ENCODE results near the gene TLDC2. TPM values are rescaled to one million over a fixed set of nuclear protein-coding genes. Genes with fewer than 3 reads are reported as not detected.
"Not testable (repeated sequence)": the region's sequence is repeated elsewhere in the genome, so short reads cannot be mapped to it uniquely, and the experiment has no call there.

The TLDC2 gene
- polyA plus RNA-seq, 3 donors, result not detected

DNA sequence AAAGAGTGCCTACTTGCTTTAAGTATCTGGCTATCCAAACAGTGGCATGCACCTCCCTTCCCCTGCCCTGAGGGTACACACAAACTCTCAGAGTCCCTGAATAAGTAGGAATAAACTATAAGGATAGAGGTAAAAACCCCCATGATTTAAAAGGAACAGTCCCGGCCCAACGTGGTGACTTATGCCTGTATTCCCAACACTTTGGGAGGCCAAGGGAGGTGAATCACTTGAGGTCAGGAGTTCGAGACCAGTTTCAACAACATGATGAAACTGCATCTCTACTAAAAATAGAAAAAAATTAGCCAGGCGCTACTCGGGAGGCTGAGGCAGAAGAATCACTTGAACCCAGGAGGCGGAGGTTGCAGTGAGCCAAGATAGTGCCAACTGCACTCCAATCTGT lies 53.4 kb downstream of the TLDC2 start:
- peaks cover 30 to 39% of the 10 kb centered on the region in 2 donors for H3K4me1 ChIP-seq (ENCODE audit: control insufficient read depth in 1 of 2, insufficient read depth in 2 of 2, low read length in 2 of 2)
- Mint-ChIP-seq H3K4me1 (peaks cover 47% of the 10 kb centered on the region), H3K27ac (peak overlapping the region; percentile 25 to 93 (median 78)), H3K4me3 (no peak overlapping the region), H3K9me3 (peaks cover 0 to 2% (median 0%) of the 10 kb centered on the region in 7 donors), H3K27me3 (ENCODE audit: low read depth in 3 of 3) (peaks cover 0 to 3% (median 0%) of the 10 kb centered on the region in 3 donors), H3K36me3 (peaks cover 82 to 97% of the 10 kb centered on the region in 2 donors)
- intact Hi-C loops (cut with micrococcal nuclease), result no loop called here
- no peak overlapping the region for H2AFZ ChIP-seq (ENCODE audit: insufficient read depth, low read depth, low read length, poor library complexity, severe bottlenecking)
- H3K27ac ChIP-seq (ENCODE audit: low read depth in 1 of 2, low read length in 2 of 2), result peak overlapping the region; percentile 8 to 73
- TF ChIP-seq, protein P1, sequence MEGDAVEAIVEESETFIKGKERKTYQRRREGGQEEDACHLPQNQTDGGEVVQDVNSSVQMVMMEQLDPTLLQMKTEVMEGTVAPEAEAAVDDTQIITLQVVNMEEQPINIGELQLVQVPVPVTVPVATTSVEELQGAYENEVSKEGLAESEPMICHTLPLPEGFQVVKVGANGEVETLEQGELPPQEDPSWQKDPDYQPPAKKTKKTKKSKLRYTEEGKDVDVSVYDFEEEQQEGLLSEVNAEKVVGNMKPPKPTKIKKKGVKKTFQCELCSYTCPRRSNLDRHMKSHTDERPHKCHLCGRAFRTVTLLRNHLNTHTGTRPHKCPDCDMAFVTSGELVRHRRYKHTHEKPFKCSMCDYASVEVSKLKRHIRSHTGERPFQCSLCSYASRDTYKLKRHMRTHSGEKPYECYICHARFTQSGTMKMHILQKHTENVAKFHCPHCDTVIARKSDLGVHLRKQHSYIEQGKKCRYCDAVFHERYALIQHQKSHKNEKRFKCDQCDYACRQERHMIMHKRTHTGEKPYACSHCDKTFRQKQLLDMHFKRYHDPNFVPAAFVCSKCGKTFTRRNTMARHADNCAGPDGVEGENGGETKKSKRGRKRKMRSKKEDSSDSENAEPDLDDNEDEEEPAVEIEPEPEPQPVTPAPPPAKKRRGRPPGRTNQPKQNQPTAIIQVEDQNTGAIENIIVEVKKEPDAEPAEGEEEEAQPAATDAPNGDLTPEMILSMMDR (IDR thresholded peaks at IDR 0.05), result no peak
- peaks cover 89 to 95% of the 10 kb centered on the region in 2 donors for H3K36me3 ChIP-seq (replicated peaks in 1 of 2; ENCODE audit: control insufficient read depth in 1 of 2, insufficient read depth in 2 of 2, low read length in 2 of 2)
- DNase-seq, result no peak
- peaks cover 99% of the 10 kb centered on the region for H3K79me2 ChIP-seq (ENCODE audit: insufficient read depth, low read length)
- no peak overlapping the region for H3K4me3 ChIP-seq (replicated peaks in 1 of 3; ENCODE audit: low read depth in 2 of 3, low read length in 3 of 3)
- H3K9ac ChIP-seq (ENCODE audit: insufficient read depth, low read length, poor library complexity, severe bottlenecking), result no peak overlapping the region
- H3K9me3 ChIP-seq (replicated peaks in 1 of 2; ENCODE audit: control insufficient read depth in 1 of 2, insufficient read depth in 1 of 2, low read length in 2 of 2), result no peaks in the 10 kb centered on the region
- H4K20me1 ChIP-seq (ENCODE audit: insufficient read depth, low read length), result peaks cover 100% of the 10 kb centered on the region
- no peaks in the 10 kb centered on the region for H3K27me3 ChIP-seq (ENCODE audit: control insufficient read depth in 2 of 2, insufficient read depth in 2 of 2, low read length in 2 of 2)
- 40% methylated on average over 1 of the region's 6 CpGs for WGBS (ENCODE audit: insufficient coverage)
- no peak overlapping the region for H3K4me2 ChIP-seq (replicated peaks; ENCODE audit: extremely low read depth, low read length, poor library complexity, severe bottlenecking)

DNA sequence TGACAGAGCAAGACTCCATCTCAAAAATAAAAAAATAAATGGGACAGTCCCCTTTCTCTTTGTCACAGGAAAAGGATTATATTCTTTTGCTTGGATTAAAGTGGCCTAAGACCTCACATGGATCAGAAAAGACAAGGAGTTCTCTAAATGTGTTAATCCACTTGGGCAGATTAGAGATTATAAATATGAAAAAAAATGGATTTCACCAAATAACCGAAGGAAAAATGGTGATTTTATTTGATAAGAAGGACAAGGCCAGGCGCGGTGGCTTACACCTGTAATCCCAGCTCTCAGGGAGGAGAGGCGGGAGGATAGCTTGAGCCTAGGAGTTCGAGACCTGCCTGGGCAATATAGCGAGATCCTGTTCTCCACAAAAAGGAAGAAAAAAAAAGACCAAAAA lies 53.8 kb downstream of the TLDC2 start:
- DNase-seq, result no peak
- WGBS (ENCODE audit: insufficient coverage), result 80% methylated on average over 1 of the region's 6 CpGs
- intact Hi-C loops (cut with micrococcal nuclease), result no loop called here
- Histone ChIP-seq H3K4me3 (replicated peaks in 1 of 3; ENCODE audit: low read depth in 2 of 3, low read length in 3 of 3) (no peak overlapping the region), H2AFZ (ENCODE audit: insufficient read depth, low read depth, low read length, poor library complexity, severe bottlenecking) (no peak overlapping the region), H4K20me1 (ENCODE audit: insufficient read depth, low read length) (peaks cover 100% of the 10 kb centered on the region), H3K4me2 (replicated peaks; ENCODE audit: extremely low read depth, low read length, poor library complexity, severe bottlenecking) (no peak overlapping the region), H3K4me1 (ENCODE audit: control insufficient read depth in 1 of 2, insufficient read depth in 2 of 2, low read length in 2 of 2) (peaks cover 30 to 39% of the 10 kb centered on the region in 2 donors), H3K9ac (ENCODE audit: insufficient read depth, low read length, poor library complexity, severe bottlenecking) (no peak overlapping the region), H3K27me3 (ENCODE audit: control insufficient read depth in 2 of 2, insufficient read depth in 2 of 2, low read length in 2 of 2) (no peaks in the 10 kb centered on the region), H3K36me3 (replicated peaks in 1 of 2; ENCODE audit: control insufficient read depth in 1 of 2, insufficient read depth in 2 of 2, low read length in 2 of 2) (peaks cover 89 to 95% of the 10 kb centered on the region in 2 donors), H3K27ac (ENCODE audit: low read depth in 1 of 2, low read length in 2 of 2) (peak overlapping the region; percentile 8 to 73), H3K79me2 (ENCODE audit: insufficient read depth, low read length) (peaks cover 99% of the 10 kb centered on the region), H3K9me3 (replicated peaks in 1 of 2; ENCODE audit: control insufficient read depth in 1 of 2, insufficient read depth in 1 of 2, low read length in 2 of 2) (no peaks in the 10 kb centered on the region)
- Mint-ChIP-seq H3K27me3 (ENCODE audit: low read depth in 3 of 3) (peaks cover 0 to 5% (median 0%) of the 10 kb centered on the region in 3 donors), H3K27ac (peak overlapping the region in 6 of 7 donors; percentile 70 to 93 (median 79)), H3K4me3 (no peak overlapping the region), H3K4me1 (peaks cover 43% of the 10 kb centered on the region), H3K9me3 (peaks cover 0 to 2% (median 0%) of the 10 kb centered on the region in 7 donors), H3K36me3 (peaks cover 80 to 97% of the 10 kb centered on the region in 2 donors)
- TF ChIP-seq, protein P1 (IDR thresholded peaks at IDR 0.05), result no peak

DNA sequence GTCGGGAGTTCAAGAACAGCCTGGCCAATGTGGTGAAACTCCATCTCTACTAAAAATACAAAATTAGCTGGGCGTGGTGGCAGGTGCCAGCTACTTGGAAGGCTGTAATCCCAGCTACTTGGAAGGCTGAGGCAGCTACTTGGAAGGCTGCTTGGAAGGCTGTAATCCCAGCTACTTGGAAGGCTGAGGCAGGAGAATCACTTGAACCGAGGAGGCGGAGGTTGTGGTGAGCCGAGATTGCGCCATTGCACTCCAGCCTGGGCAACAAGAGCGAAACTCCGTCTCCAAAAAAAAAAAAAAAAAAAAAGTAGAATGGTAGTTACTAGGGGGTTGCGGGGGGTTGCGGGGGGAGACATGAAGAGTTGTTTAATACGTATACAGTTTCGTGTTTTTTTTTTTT lies 56.1 kb downstream of the TLDC2 start:
- peak overlapping the region; percentile 70 to 93 (median 87) for H3K27ac Mint-ChIP-seq
- H3K9me3 ChIP-seq (replicated peaks in 1 of 2; ENCODE audit: control insufficient read depth in 1 of 2, insufficient read depth in 1 of 2, low read length in 2 of 2); H3K4me2 ChIP-seq (replicated peaks; ENCODE audit: extremely low read depth, low read length, poor library complexity, severe bottlenecking); intact Hi-C loops (cut with micrococcal nuclease); H3K9ac ChIP-seq (ENCODE audit: insufficient read depth, low read length, poor library complexity, severe bottlenecking); H3K4me3 ChIP-seq (replicated peaks in 1 of 3; ENCODE audit: low read depth in 2 of 3, low read length in 3 of 3); H2AFZ ChIP-seq (ENCODE audit: insufficient read depth, low read depth, low read length, poor library complexity, severe bottlenecking); DNase-seq; H3K27me3 ChIP-seq (ENCODE audit: control insufficient read depth in 2 of 2, insufficient read depth in 2 of 2, low read length in 2 of 2); H3K9me3 Mint-ChIP-seq; H3K27me3 Mint-ChIP-seq (ENCODE audit: low read depth in 3 of 3): not testable (repeated sequence)
- H3K4me1 Mint-ChIP-seq, result peaks cover 49% of the 10 kb centered on the region
- H3K79me2 ChIP-seq (ENCODE audit: insufficient read depth, low read length), result peaks cover 99% of the 10 kb centered on the region
- peaks cover 31 to 47% of the 10 kb centered on the region in 2 donors for H3K4me1 ChIP-seq (ENCODE audit: control insufficient read depth in 1 of 2, insufficient read depth in 2 of 2, low read length in 2 of 2)
- WGBS (ENCODE audit: insufficient coverage), result 82% methylated on average over 3 of the region's 12 CpGs
- H3K4me3 Mint-ChIP-seq, result peak overlapping the region; percentile 26 to 39
- peaks cover 100% of the 10 kb centered on the region for H4K20me1 ChIP-seq (ENCODE audit: insufficient read depth, low read length)
- H3K27ac ChIP-seq (ENCODE audit: low read depth in 1 of 2, low read length in 2 of 2), result peak overlapping the region; percentile 53 to 74
- peaks cover 88 to 95% of the 10 kb centered on the region in 2 donors for H3K36me3 ChIP-seq (replicated peaks in 1 of 2; ENCODE audit: control insufficient read depth in 1 of 2, insufficient read depth in 2 of 2, low read length in 2 of 2)
- H3K36me3 Mint-ChIP-seq, result peaks cover 78 to 98% of the 10 kb centered on the region in 2 donors

All from CD14-positive monocyte (primary cell).